HEK293 (cell line): ENCODE data around the gene NRP2.

ENCODE experiments used
- CTCF ChIA-PET: fragments of 350-600 bp; formaldehyde crosslinking; extraction: SDS; loops from one replicate; lab custom pipeline; 2021; ENCODE audit warnings: antibody characterized with exemption; lab: Yijun Ruan, JAX
- POLR2A ChIA-PET: fragments of 300-600 bp; formaldehyde crosslinking; extraction: SDS; loops from one replicate; lab custom pipeline; 2020; ENCODE audit warnings: antibody characterized with exemption, inconsistent platforms; lab: Yijun Ruan, JAX
- H3K27ac ChIP-seq: fragments of 200-500 bp; sonication (Bioruptor generic); 2 replicates; pipeline ENCODE4 v1.5.1; 2014; ENCODE audit warnings: low read depth, low read length, control low read depth, inconsistent platforms; ENCODE audit errors: extremely low read depth
- H3K36me3 ChIP-seq, 2 experiments: fragments of 200-500 bp in 1 of 2; sonication (Bioruptor generic) in 1 of 2; 1 replicate in 1 of 2; 2 replicates in 1 of 2; pipeline ENCODE4 v1.5.1; 2014 to 2017; ENCODE audit warnings: inconsistent platforms in 2 of 2, low read length in 2 of 2; ENCODE audit not compliant: control insufficient read depth in 2 of 2, insufficient read depth in 1 of 2
- H3K4me1 ChIP-seq: fragments of 200-500 bp; sonication (Bioruptor generic); 2 replicates; pipeline ENCODE4 v1.5.1; 2014; ENCODE audit warnings: mild to moderate bottlenecking, low read length, inconsistent platforms; ENCODE audit not compliant: control insufficient read depth, insufficient read depth
- H3K4me3 ChIP-seq: 2 replicates; pipeline ENCODE4 v1.5.1; 2011; ENCODE audit warnings: low read depth, mild to moderate bottlenecking, control low read depth, low read length, moderate library complexity
- H3K9me3 ChIP-seq: fragments of 200-500 bp; sonication (Bioruptor generic); 2 replicates; pipeline ENCODE4 v1.5.1; 2014; ENCODE audit warnings: low read depth, low read length, inconsistent platforms; ENCODE audit not compliant: control insufficient read depth, insufficient read depth
- GFI1B ChIP-seq: fragments of 450-650 bp; formaldehyde crosslinking; IDR thresholded peaks from 2 replicates; pipeline ENCODE4 v1.5.1; 2016; ENCODE audit warnings: missing biosample characterization, missing genetic modification characterization
- HOXA7 ChIP-seq: sonication (generic); formaldehyde crosslinking; IDR thresholded peaks from 2 replicates; pipeline ENCODE4 v1.8.1; 2022; ENCODE audit warnings: missing genetic modification reagents, borderline replicate concordance
- HOXC10 ChIP-seq: sonication (generic); formaldehyde crosslinking; IDR thresholded peaks from 2 replicates; pipeline ENCODE4 v1.8.1; 2023; ENCODE audit warnings: mild to moderate bottlenecking, missing genetic modification reagents
- KLF16 ChIP-seq: fragments of 450-650 bp; formaldehyde crosslinking; IDR thresholded peaks from 2 replicates; pipeline ENCODE4 v1.5.1; 2017; ENCODE audit warnings: missing biosample characterization, missing genetic modification characterization
- KLF7 ChIP-seq: fragments of 450-650 bp; formaldehyde crosslinking; IDR thresholded peaks from 2 replicates; pipeline ENCODE4 v1.5.1; 2016; ENCODE audit warnings: missing biosample characterization, missing genetic modification characterization, borderline replicate concordance
- RBAK ChIP-seq: fragments of 450-650 bp; formaldehyde crosslinking; IDR thresholded peaks from 2 replicates; pipeline ENCODE4 v1.5.1; 2016; ENCODE audit warnings: missing biosample characterization, missing genetic modification characterization
- REPIN1 ChIP-seq: fragments of 450-650 bp; formaldehyde crosslinking; IDR thresholded peaks from 2 replicates; pipeline ENCODE4 v1.5.1; 2017; ENCODE audit warnings: missing biosample characterization, missing genetic modification characterization, low read depth
- SALL2 ChIP-seq: fragments of 450-650 bp; formaldehyde crosslinking; IDR thresholded peaks from 2 replicates; pipeline ENCODE4 v1.5.0; 2017; ENCODE audit warnings: missing biosample characterization, mild to moderate bottlenecking, missing genetic modification characterization, borderline replicate concordance
- ZBTB26 ChIP-seq: fragments of 450-650 bp; formaldehyde crosslinking; optimal IDR thresholded peaks from 2 replicates; pipeline ENCODE3; 2016; ENCODE audit warnings: missing biosample characterization, mild to moderate bottlenecking, missing genetic modification characterization
- ZFP3 ChIP-seq: fragments of 450-650 bp; formaldehyde crosslinking; IDR thresholded peaks from 2 replicates; pipeline ENCODE4 v1.5.1; 2016; ENCODE audit warnings: low read depth, missing biosample characterization, missing genetic modification characterization
- ZIC2 ChIP-seq: fragments of 450-650 bp; formaldehyde crosslinking; IDR thresholded peaks from 2 replicates; pipeline ENCODE4 v1.5.1; 2016; ENCODE audit warnings: missing biosample characterization, missing genetic modification characterization
- ZNF112 ChIP-seq: fragments of 450-650 bp; formaldehyde crosslinking; IDR thresholded peaks from 2 replicates; pipeline ENCODE4 v1.5.0; 2017; ENCODE audit warnings: missing biosample characterization, missing genetic modification characterization
- ZNF211 ChIP-seq: fragments of 450-650 bp; formaldehyde crosslinking; IDR thresholded peaks from 2 replicates; pipeline ENCODE4 v1.5.1; 2016; ENCODE audit warnings: low read depth, missing biosample characterization, missing genetic modification characterization
- ZNF23 ChIP-seq: fragments of 450-650 bp; formaldehyde crosslinking; IDR thresholded peaks from 2 replicates; pipeline ENCODE4 v1.5.1; 2016; ENCODE audit warnings: missing biosample characterization, missing genetic modification characterization, borderline replicate concordance
- ZNF280D ChIP-seq: fragments of 450-650 bp; formaldehyde crosslinking; IDR thresholded peaks from 2 replicates; pipeline ENCODE4 v1.5.1; 2016; ENCODE audit warnings: missing biosample characterization, missing genetic modification characterization
- ZNF324 ChIP-seq: fragments of 450-650 bp; formaldehyde crosslinking; IDR thresholded peaks from 2 replicates; pipeline ENCODE4 v1.5.1; 2016; ENCODE audit warnings: missing biosample characterization, missing genetic modification characterization
- ZNF354C ChIP-seq: fragments of 450-650 bp; formaldehyde crosslinking; IDR thresholded peaks from 2 replicates; pipeline ENCODE4 v1.5.1; 2016; ENCODE audit warnings: missing biosample characterization, missing genetic modification characterization, low read depth, borderline replicate concordance
- ZNF518A ChIP-seq: fragments of 450-650 bp; formaldehyde crosslinking; conservative IDR thresholded peaks from 2 replicates; pipeline ENCODE4 v1.5.1; 2016; ENCODE audit warnings: low read depth, missing biosample characterization, missing genetic modification characterization
- ZNF585B ChIP-seq: fragments of 450-650 bp; formaldehyde crosslinking; IDR thresholded peaks from 2 replicates; pipeline ENCODE4 v1.5.1; 2016; ENCODE audit warnings: missing biosample characterization, missing genetic modification characterization
- ZNF624 ChIP-seq: fragments of 450-650 bp; formaldehyde crosslinking; IDR thresholded peaks from 2 replicates; pipeline ENCODE4 v1.5.1; 2017; ENCODE audit warnings: missing biosample characterization, missing genetic modification characterization
- ZNF629 ChIP-seq: fragments of 450-650 bp; formaldehyde crosslinking; IDR thresholded peaks from 2 replicates; pipeline ENCODE4 v1.5.1; 2017; ENCODE audit warnings: missing biosample characterization, missing genetic modification characterization
- ZNF701 ChIP-seq: fragments of 450-650 bp; formaldehyde crosslinking; IDR thresholded peaks from 2 replicates; pipeline ENCODE4 v1.5.1; 2016; ENCODE audit warnings: missing biosample characterization, missing genetic modification characterization
- ZNF707 ChIP-seq: fragments of 450-650 bp; formaldehyde crosslinking; IDR thresholded peaks from 2 replicates; pipeline ENCODE4 v1.5.1; 2016; ENCODE audit warnings: missing biosample characterization, missing genetic modification characterization
- ZNF837 ChIP-seq: fragments of 450-650 bp; formaldehyde crosslinking; IDR thresholded peaks from 2 replicates; pipeline ENCODE4 v1.5.1; 2016; ENCODE audit warnings: missing biosample characterization, missing genetic modification characterization
- ZSCAN30 ChIP-seq: fragments of 450-650 bp; IDR thresholded peaks from 2 replicates; pipeline ENCODE4 v1.5.1; 2018; ENCODE audit warnings: missing biosample characterization, mild to moderate bottlenecking, missing genetic modification characterization, moderate library complexity

NRP2 gene

GRCh38 chr2:205802941-205803340 is 120.6 kb downstream of the NRP2 start (continued):
- TF ChIP-seq ZNF518A (tag by site-specific recombination), result no peak
- no peak for TF ChIP-seq ZSCAN30 (tag by site-specific recombination)
- no peak for TF ChIP-seq ZNF112
- no peak for TF ChIP-seq ZNF701 (tag by site-specific recombination)
- no peak for TF ChIP-seq ZNF280D (tag by site-specific recombination)
- TF ChIP-seq ZIC2 (tag by site-specific recombination), result no peak
- TF ChIP-seq HOXC10, result no peak
- TF ChIP-seq GFI1B (tag by site-specific recombination), result no peak

- no peaks in the 10 kb centered on the region for H3K9me3 ChIP-seq
- no peaks in the 10 kb centered on the region for H3K4me1 ChIP-seq
- no peaks in the 10 kb centered on the region for H3K36me3 ChIP-seq
- H3K4me3 ChIP-seq, result no peak overlapping the region
- CTCF ChIA-PET, result interaction anchor here (1.5 to 2.4 kb wide), 2 partner anchors 10 to 28 kb away, joined by 3 to 7 read pairs; no protein-coding TSS in a partner anchor
- H3K27ac ChIP-seq, result no peak overlapping the region
- TF ChIP-seq KLF7 (tag by site-specific recombination) (no peak), ZNF23 (tag by site-specific recombination) (no peak), ZNF707 (tag by site-specific recombination) (no peak), SALL2 (tag by site-specific recombination) (no peak), ZNF837 (tag by site-specific recombination) (no peak), ZNF354C (no peak), ZBTB26 (tag by site-specific recombination) (no peak), ZNF585B (no peak), ZNF324 (no peak), REPIN1 (tag by site-specific recombination) (no peak), ZNF624 (tag by site-specific recombination) (no peak), HOXA7 (no peak), ZNF211 (tag by site-specific recombination) (no peak), ZNF629 (tag by site-specific recombination) (no peak), RBAK (tag by site-specific recombination) (no peak), KLF16 (no peak), ZFP3 (tag by site-specific recombination) (no peak)
- POLR2A ChIA-PET, result no interaction called here
Observed at GRCh38 chr2:205803500-205803899, 121.2 kb downstream of the NRP2 start.
